ENCODE data around the gene GPR132.

DNA sequence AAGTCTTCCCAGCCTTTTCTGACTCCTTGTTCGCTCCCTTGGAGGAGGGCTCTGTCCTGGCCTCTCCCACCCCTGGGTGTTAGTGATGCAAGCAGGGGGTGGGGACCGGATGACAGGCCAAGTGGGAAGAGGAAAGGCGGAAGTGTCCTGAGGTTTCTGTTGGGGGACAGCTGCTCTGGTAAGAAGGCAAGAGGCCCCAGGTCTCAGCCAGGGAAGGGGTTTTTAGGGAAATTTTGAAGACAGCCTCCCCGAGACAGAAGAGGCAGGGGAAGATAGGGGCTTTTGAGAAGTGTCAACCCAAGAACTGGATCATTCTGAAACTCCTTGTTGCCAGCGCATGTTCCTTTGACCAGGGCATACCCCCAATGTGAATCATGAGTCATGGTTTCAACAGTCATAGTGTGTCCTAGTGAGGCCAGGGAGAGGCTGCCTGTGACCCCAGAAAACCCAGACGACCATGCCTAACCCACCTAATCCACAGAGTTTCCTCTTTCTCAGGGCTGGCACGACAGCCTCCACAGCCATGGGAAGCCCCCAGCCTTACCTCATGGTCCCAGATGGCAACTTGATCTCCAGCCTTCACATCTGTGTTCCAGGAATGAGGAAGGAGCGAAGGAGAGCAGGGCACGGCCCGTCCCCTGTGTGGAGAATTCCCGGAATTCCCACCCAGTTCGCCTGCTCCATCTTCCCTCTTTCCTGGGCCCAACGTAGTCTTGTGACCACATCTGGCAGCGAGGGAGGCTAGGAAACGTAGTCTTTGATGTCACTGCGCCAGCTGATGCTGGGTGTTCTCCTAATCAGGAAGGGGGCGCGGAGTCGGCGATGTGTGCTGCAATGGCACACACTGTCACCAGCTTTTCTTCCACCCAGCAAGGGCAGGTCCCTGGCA lies 4.9 kb upstream of the GPR132 start:
- TF ChIP-seq, protein P1, sequence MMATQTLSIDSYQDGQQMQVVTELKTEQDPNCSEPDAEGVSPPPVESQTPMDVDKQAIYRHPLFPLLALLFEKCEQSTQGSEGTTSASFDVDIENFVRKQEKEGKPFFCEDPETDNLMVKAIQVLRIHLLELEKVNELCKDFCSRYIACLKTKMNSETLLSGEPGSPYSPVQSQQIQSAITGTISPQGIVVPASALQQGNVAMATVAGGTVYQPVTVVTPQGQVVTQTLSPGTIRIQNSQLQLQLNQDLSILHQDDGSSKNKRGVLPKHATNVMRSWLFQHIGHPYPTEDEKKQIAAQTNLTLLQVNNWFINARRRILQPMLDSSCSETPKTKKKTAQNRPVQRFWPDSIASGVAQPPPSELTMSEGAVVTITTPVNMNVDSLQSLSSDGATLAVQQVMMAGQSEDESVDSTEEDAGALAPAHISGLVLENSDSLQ (IDR thresholded peaks at IDR 0.05): no peak
- TF ChIP-seq TOE1 (IDR thresholded peaks at IDR 0.05; ENCODE audit: borderline replicate concordance) (no peak), TOE1 (CRISPR knock-in tag; IDR thresholded peaks at IDR 0.05; ENCODE audit: borderline replicate concordance, low read depth) (no peak), EZH2 (IDR thresholded peaks at IDR 0.05; ENCODE audit: borderline replicate concordance, low read depth, low read length) (no peak), LEF1 (IDR thresholded peaks at IDR 0.05) (no peak), POLR2AphosphoS5 (IDR thresholded peaks at IDR 0.05; ENCODE audit: control insufficient read depth, insufficient read depth, low read depth, low read length) (no peak), TAF1 (IDR thresholded peaks at IDR 0.05; ENCODE audit: control insufficient read depth, extremely low read depth, insufficient read depth, low read length, severe bottlenecking) (no peak), NCOA1 (IDR thresholded peaks at IDR 0.05; ENCODE audit: low read depth) (no peak), ZC3H4 (CRISPR knock-in tag; IDR thresholded peaks at IDR 0.05; ENCODE audit: borderline replicate concordance) (no peak), SMARCA4 (IDR thresholded peaks at IDR 0.05) (no peak), SRF (CRISPR knock-in tag; IDR thresholded peaks at IDR 0.05) (no peak)
- TF ChIP-seq, protein P2, sequence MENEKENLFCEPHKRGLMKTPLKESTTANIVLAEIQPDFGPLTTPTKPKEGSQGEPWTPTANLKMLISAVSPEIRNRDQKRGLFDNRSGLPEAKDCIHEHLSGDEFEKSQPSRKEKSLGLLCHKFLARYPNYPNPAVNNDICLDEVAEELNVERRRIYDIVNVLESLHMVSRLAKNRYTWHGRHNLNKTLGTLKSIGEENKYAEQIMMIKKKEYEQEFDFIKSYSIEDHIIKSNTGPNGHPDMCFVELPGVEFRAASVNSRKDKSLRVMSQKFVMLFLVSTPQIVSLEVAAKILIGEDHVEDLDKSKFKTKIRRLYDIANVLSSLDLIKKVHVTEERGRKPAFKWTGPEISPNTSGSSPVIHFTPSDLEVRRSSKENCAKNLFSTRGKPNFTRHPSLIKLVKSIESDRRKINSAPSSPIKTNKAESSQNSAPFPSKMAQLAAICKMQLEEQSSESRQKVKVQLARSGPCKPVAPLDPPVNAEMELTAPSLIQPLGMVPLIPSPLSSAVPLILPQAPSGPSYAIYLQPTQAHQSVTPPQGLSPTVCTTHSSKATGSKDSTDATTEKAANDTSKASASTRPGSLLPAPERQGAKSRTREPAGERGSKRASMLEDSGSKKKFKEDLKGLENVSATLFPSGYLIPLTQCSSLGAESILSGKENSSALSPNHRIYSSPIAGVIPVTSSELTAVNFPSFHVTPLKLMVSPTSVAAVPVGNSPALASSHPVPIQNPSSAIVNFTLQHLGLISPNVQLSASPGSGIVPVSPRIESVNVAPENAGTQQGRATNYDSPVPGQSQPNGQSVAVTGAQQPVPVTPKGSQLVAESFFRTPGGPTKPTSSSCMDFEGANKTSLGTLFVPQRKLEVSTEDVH (IDR thresholded peaks at IDR 0.05; ENCODE audit: low read depth, partially characterized antibody): no peak
- TF ChIP-seq, protein P3, sequence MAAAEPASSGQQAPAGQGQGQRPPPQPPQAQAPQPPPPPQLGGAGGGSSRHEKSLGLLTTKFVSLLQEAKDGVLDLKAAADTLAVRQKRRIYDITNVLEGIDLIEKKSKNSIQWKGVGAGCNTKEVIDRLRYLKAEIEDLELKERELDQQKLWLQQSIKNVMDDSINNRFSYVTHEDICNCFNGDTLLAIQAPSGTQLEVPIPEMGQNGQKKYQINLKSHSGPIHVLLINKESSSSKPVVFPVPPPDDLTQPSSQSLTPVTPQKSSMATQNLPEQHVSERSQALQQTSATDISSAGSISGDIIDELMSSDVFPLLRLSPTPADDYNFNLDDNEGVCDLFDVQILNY (CRISPR knock-in tag; IDR thresholded peaks at IDR 0.05): no peak
- TF ChIP-seq, protein P4, sequence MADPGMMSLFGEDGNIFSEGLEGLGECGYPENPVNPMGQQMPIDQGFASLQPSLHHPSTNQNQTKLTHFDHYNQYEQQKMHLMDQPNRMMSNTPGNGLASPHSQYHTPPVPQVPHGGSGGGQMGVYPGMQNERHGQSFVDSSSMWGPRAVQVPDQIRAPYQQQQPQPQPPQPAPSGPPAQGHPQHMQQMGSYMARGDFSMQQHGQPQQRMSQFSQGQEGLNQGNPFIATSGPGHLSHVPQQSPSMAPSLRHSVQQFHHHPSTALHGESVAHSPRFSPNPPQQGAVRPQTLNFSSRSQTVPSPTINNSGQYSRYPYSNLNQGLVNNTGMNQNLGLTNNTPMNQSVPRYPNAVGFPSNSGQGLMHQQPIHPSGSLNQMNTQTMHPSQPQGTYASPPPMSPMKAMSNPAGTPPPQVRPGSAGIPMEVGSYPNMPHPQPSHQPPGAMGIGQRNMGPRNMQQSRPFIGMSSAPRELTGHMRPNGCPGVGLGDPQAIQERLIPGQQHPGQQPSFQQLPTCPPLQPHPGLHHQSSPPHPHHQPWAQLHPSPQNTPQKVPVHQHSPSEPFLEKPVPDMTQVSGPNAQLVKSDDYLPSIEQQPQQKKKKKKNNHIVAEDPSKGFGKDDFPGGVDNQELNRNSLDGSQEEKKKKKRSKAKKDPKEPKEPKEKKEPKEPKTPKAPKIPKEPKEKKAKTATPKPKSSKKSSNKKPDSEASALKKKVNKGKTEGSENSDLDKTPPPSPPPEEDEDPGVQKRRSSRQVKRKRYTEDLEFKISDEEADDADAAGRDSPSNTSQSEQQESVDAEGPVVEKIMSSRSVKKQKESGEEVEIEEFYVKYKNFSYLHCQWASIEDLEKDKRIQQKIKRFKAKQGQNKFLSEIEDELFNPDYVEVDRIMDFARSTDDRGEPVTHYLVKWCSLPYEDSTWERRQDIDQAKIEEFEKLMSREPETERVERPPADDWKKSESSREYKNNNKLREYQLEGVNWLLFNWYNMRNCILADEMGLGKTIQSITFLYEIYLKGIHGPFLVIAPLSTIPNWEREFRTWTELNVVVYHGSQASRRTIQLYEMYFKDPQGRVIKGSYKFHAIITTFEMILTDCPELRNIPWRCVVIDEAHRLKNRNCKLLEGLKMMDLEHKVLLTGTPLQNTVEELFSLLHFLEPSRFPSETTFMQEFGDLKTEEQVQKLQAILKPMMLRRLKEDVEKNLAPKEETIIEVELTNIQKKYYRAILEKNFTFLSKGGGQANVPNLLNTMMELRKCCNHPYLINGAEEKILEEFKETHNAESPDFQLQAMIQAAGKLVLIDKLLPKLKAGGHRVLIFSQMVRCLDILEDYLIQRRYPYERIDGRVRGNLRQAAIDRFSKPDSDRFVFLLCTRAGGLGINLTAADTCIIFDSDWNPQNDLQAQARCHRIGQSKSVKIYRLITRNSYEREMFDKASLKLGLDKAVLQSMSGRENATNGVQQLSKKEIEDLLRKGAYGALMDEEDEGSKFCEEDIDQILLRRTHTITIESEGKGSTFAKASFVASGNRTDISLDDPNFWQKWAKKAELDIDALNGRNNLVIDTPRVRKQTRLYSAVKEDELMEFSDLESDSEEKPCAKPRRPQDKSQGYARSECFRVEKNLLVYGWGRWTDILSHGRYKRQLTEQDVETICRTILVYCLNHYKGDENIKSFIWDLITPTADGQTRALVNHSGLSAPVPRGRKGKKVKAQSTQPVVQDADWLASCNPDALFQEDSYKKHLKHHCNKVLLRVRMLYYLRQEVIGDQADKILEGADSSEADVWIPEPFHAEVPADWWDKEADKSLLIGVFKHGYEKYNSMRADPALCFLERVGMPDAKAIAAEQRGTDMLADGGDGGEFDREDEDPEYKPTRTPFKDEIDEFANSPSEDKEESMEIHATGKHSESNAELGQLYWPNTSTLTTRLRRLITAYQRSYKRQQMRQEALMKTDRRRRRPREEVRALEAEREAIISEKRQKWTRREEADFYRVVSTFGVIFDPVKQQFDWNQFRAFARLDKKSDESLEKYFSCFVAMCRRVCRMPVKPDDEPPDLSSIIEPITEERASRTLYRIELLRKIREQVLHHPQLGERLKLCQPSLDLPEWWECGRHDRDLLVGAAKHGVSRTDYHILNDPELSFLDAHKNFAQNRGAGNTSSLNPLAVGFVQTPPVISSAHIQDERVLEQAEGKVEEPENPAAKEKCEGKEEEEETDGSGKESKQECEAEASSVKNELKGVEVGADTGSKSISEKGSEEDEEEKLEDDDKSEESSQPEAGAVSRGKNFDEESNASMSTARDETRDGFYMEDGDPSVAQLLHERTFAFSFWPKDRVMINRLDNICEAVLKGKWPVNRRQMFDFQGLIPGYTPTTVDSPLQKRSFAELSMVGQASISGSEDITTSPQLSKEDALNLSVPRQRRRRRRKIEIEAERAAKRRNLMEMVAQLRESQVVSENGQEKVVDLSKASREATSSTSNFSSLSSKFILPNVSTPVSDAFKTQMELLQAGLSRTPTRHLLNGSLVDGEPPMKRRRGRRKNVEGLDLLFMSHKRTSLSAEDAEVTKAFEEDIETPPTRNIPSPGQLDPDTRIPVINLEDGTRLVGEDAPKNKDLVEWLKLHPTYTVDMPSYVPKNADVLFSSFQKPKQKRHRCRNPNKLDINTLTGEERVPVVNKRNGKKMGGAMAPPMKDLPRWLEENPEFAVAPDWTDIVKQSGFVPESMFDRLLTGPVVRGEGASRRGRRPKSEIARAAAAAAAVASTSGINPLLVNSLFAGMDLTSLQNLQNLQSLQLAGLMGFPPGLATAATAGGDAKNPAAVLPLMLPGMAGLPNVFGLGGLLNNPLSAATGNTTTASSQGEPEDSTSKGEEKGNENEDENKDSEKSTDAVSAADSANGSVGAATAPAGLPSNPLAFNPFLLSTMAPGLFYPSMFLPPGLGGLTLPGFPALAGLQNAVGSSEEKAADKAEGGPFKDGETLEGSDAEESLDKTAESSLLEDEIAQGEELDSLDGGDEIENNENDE (IDR thresholded peaks at IDR 0.05; ENCODE audit: low read depth, low read length): no peak

Measured in K562 (cell line).